Measurements from ENCODE around the gene CHGA. TPM values are rescaled to one million over a fixed set of nuclear protein-coding genes. Genes with fewer than 3 reads are reported as not detected.

The CHGA gene
- total and polyA plus RNA-seq, 2 of the 8 experiments (the other 6 are each of a cell fraction or from before 2014, with no cell fraction given), result 17.5 to 28.2 TPM

DNA sequence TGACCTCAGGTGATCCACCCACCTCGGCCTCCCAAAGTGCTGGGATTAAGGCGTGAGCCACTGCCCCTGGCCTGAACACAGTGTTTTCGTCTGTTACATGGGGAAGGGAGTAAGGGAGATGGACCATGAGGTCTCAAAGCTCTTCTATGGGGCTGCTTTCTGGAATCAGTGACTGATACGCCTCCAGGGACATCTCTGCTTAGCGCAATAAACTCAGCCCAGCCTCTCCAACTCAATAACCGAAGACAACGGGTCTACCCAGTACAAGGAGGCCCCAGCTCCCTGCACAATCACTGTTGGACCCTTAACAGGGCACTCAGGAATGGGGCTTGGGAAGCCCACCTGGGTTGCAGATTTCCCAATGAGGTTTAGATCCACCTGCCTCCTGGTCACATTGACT, 42.6 kb upstream of the CHGA start:
- no peaks in the 10 kb centered on the region for H4K20me1 ChIP-seq (replicated peaks in 1 of 2; ENCODE audit: control insufficient read depth in 1 of 2, insufficient read depth in 2 of 2, low read length in 2 of 2)
- H3K23ac ChIP-seq (ENCODE audit: insufficient read length), result no peak overlapping the region
- H3K9me3 ChIP-seq (ENCODE audit: insufficient read depth in 2 of 2, low read depth in 1 of 2, low read length in 1 of 2), result no peaks in the 10 kb centered on the region
- no peaks in the 10 kb centered on the region for H3K79me2 ChIP-seq (ENCODE audit: control insufficient read depth in 1 of 2, insufficient read depth in 2 of 2, low read length in 2 of 2)
- FAIRE-seq, result no peak
- H4K91ac ChIP-seq (replicated peaks; ENCODE audit: insufficient read length, low read length), result no peak overlapping the region
- no peak overlapping the region for H2AK5ac ChIP-seq (ENCODE audit: low read depth, low read length)
- no peak overlapping the region for H3K18ac ChIP-seq (ENCODE audit: extremely low read depth, low read length)
- no peak overlapping the region for H3K4me3 ChIP-seq (ENCODE audit: extremely low read depth in 1 of 4, insufficient read depth in 2 of 4, low read depth in 3 of 4, low read length in 4 of 4)
- no peak overlapping the region for H2BK5ac ChIP-seq (ENCODE audit: low read depth, low read length)
- no peak overlapping the region for H2BK20ac ChIP-seq (ENCODE audit: low read length)
- WGBS, 2 experiments (ENCODE audit: extremely low coverage in 1 of 2, insufficient coverage in 1 of 2, insufficient read length in 1 of 2, insufficient replicate concordance in 2 of 2, low coverage in 1 of 2, low lambda C conversion rate in 2 of 2, missing lambda C conversion rate in 1 of 2), result 92% methylated on average over 7 of the region's 7 CpGs; no CpG with 5 or more reads in 1 of the 2 experiments
- H3K56ac ChIP-seq (replicated peaks; ENCODE audit: insufficient read length, low read depth, low read length), result no peak overlapping the region
- no peaks in the 10 kb centered on the region for H3K36me3 ChIP-seq (ENCODE audit: control insufficient read depth in 2 of 4, insufficient read depth in 4 of 4, low read length in 3 of 4)
- no peak overlapping the region; the same call in 1 of the 2 replicates for H2AFZ ChIP-seq (ENCODE audit: low read length)
- no peak overlapping the region for H3K4ac ChIP-seq (replicated peaks; ENCODE audit: insufficient read length, low read depth, low read length)
- DNase-seq (ENCODE audit: low read depth in 1 of 2, low spot score in 2 of 2), result no peak
- H3K27me3 ChIP-seq (replicated peaks in 1 of 4; ENCODE audit: control insufficient read depth in 3 of 4, extremely low read depth in 1 of 4, insufficient read depth in 3 of 4, low read length in 3 of 4), result no peaks in the 10 kb centered on the region; a peak in 1 of 7 replicates
- no peaks in the 10 kb centered on the region for H3K23me2 ChIP-seq (ENCODE audit: low read depth, low read length)
- TF ChIP-seq RAD21 (IDR thresholded peaks at IDR 0.05 in 1 of 2, conservative IDR thresholded peaks at IDR 0.05 in 1 of 2; ENCODE audit: low read depth in 2 of 2, low read length in 2 of 2) (no peak), CEBPB (IDR thresholded peaks at IDR 0.05; ENCODE audit: low read depth, low read length) (no peak), NRF1 (IDR thresholded peaks at IDR 0.05; ENCODE audit: low read depth, low read length) (no peak), ASH2L (IDR thresholded peaks at IDR 0.05; ENCODE audit: low read length) (no peak), TEAD4 (IDR thresholded peaks at IDR 0.05; ENCODE audit: low read depth, low read length) (no peak), GABPA (IDR thresholded peaks at IDR 0.05; ENCODE audit: borderline replicate concordance, insufficient read depth, low read length) (no peak), CTBP2 (IDR thresholded peaks at IDR 0.05; ENCODE audit: borderline replicate concordance, insufficient read depth, insufficient read length, low read length) (no peak), KDM5A (IDR thresholded peaks at IDR 0.05; ENCODE audit: low read length) (no peak), TCF12 (IDR thresholded peaks at IDR 0.05; ENCODE audit: low read depth, low read length) (no peak), RBBP5 (IDR thresholded peaks at IDR 0.05; ENCODE audit: borderline replicate concordance, low read depth, low read length) (no peak)
- H3K27ac ChIP-seq (ENCODE audit: low read depth, low read length), result no peak overlapping the region
- peaks cover 0 to 12% (median 5%) of the 10 kb centered on the region in 4 experiments; a peak in 5 of 7 replicates for H3K4me1 ChIP-seq (replicated peaks in 1 of 4; ENCODE audit: control insufficient read depth in 3 of 4, insufficient read depth in 4 of 4, low read length in 3 of 4)
- POLR2A ChIA-PET (ENCODE audit: partially characterized antibody), result interaction anchor here (0.8 to 1.0 kb wide), 2 partner anchors 43 to 72 kb away, joined by 3 read pairs; partner anchors contain the start of gene CHGA
- peak overlapping the region; percentile 17; the same call in 1 of the 2 replicates for H2BK12ac ChIP-seq (ENCODE audit: low read depth, low read length)
- no peak overlapping the region for H3K9ac ChIP-seq (replicated peaks in 1 of 4; ENCODE audit: extremely low read depth in 1 of 4, low read depth in 3 of 4, low read length in 3 of 4)
- CTCF ChIA-PET (ENCODE audit: partially characterized antibody), result interaction anchor here (0.6 to 3.2 kb wide), 31 partner anchors 9 to 299 kb away, joined by 3 to 13 read pairs (median 4); no protein-coding TSS in a partner anchor
- no peak overlapping the region for H4K5ac ChIP-seq (ENCODE audit: insufficient read length, low read depth, low read length)
- peak overlapping the region; percentile 16; the same call in 1 of the 2 replicates for H2BK15ac ChIP-seq (ENCODE audit: low read length)
- 0 out of 4 replicates have a peak overlapping the region, but pooled peaks of 1 of the 2 experiments have one; percentile 59 for H3K4me2 ChIP-seq (ENCODE audit: insufficient read depth in 1 of 2, low read depth in 2 of 2, low read length in 2 of 2)
- H3K14ac ChIP-seq (ENCODE audit: insufficient read length), result no peak overlapping the region
- H4K8ac ChIP-seq (ENCODE audit: extremely low read depth, insufficient read depth, low read length), result no peak overlapping the region
- no peaks in the 10 kb centered on the region for H3K79me1 ChIP-seq (ENCODE audit: low read depth, low read length)
- H2BK120ac ChIP-seq (replicated peaks; ENCODE audit: low read depth, low read length), result no peak overlapping the region

Measured in H1 (cell line).